GM18858 (cell line): ENCODE measurements around the gene RNF10.
"Not testable (repeated sequence)": the region's sequence is repeated elsewhere in the genome, so short reads cannot be mapped to it uniquely, and the experiment has no call there.

ENCODE experiments used
- ATAC-seq: cut with Tn5 transposase; IDR thresholded peaks from one replicate; pipeline ENCODE4 v1.9.1; 2021; ENCODE audit not compliant: unreplicated experiment

Gene RNF10

DNA sequence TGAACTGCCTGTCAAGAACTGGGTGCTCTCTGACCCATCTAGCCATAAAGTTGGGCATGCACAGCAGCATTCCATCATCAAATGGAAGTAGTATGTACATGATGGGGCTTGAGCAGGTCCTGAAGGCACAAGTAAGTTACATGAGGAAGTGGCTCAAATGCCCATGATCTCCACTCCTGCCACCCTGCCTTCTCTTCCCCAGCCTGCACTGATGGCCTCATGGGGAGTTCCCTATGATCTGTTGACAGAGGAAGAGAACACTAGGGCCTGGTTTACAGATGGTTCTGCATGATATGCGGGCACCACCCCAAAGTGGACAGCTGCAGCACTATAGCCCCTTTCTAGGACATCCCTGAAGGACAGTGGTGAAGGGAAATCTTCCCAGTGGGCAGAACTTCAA, 77.4 kb downstream of the RNF10 start:
- ATAC-seq = not testable (repeated sequence)

DNA sequence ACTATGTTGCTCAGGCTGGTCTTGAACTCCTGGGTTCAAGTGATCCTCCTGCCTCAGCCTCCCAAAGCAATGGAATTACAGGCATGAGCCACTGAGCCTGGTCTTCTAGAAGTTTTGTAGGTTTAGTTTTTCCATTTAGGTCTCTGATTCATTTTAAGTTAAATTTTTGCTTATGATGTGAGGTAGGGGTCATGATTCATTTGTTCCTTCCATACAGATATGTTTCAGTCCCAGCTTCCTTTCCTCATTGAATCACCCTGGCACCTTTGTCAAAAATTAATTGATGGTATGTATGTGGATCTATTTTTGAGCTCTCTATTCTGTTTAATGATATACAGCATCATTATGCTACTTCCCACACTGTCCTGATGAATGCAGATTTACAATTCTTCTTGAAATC, 80.7 kb downstream of the RNF10 start:
- no peak for ATAC-seq

DNA sequence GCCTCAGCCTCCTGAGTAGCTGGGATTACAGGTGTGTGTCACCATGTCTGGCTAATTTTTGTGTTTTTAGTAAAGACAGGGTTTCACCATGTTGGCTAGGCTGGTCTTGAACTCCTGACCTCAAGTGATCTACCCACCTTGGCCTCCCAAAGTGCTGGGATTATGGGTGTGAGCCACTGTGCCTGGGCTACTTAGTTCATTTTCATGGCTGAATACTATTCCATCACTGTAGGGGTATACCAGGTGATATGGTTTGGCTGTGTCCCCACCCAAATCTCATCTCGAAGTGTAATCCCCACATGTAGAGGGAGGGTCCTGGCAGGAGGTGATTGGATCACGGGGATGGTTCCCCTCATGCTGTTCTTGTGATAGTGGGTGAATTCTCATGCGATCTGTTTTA, 83.0 kb downstream of the RNF10 start:
- ATAC-seq = not testable (repeated sequence)

DNA sequence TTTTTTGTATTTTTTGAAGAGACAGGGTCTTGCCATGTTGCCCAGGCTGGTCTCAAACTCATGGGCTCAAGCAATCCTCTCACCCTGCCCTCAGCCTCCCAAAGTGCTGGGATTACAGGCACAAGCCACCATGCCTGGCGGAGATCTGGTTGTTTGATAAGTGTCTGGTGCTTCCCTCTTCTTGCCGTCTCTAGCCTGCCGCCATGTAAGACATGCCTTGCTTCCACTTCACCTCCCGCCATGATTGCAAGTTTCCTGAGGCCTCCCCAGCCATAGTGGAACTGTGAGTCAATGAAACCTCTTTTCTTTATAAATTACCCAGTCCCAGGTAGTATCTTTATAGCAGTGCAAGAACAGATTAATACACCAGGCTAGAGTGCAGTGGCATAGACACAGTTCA, 83.6 kb downstream of the RNF10 start:
- ATAC-seq = not testable (repeated sequence)

- no peak for ATAC-seq
Observed at GRCh38 chr12:120618954-120619615, 84.9 kb downstream of the RNF10 start.

DNA sequence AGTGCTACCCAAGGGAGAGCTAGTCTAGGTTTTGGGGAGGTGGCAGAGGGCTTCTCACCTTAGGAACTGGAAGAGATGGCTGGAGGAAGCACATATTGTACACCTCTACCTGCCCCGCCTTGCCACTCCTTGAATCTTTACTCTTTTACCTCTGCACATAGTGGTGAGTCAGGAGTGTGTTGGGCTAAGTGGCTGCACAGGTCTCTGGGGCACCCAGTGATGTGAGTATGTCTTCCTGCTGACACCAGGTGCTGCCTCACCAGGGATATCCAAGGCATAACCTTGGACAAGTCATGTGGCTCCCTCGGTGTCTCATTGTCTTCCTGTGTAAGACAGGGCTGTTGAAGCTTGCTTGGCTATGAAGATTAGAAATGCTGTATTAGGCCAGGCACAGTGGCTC, 86.5 kb downstream of the RNF10 start:
- ATAC-seq = no peak

DNA sequence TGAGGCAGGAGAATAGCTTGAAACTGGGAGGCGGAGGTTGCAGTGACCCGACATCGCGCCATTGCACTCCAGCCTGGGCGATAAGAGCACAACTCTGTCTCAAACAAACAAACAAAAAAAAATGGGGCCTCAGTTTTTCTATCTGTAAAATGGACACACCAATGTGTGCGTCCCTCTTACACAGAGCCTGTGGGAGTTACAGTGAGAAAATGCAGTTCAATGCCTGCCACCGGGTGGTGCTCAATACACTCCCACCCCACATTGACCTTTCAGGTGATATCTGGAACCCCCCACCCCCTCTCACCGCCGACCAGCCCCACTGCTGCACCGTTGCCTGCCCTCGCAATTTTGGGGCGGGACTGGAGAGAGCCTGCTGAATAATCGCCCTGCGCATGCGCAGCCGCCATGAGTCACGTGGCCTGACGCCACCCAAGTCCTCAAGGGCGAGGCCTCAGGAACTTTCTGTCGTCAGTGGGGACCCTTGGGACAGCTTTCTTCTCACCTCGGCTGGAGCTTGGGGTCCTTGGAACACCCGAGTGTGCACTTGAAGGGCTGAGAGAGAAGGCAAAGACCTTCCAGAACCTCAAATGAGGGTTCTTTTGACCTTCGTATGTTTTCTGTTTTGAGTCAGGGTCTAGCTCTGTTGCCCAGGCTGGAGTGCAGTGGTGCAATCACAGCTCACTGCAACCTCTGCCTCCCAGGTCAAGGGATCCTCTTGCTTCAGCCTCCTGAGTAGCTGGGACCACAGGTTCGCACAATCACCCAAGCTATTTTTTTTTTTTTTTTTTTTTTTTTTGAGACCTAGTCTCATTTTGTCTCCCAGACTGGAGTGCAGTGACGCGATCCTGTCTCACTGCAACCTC, 91.6 kb downstream of the RNF10 start:
- no peak for ATAC-seq
